GM21367 (cell line): ENCODE data around the gene SLC6A17.

Experiments
- ATAC-seq: cut with Tn5 transposase; IDR thresholded peaks from one replicate; pipeline ENCODE4 v1.9.1; 2021; ENCODE audit not compliant: unreplicated experiment

The SLC6A17 gene

GRCh38 chr1:110237386-110238152 lies 87.3 kb downstream of the SLC6A17 start:
- ATAC-seq, result no peak

GRCh38 chr1:110239441-110240430 lies 89.4 kb downstream of the SLC6A17 start:
- no peak for ATAC-seq

GRCh38 chr1:110240476-110241210 lies 90.3 kb downstream of the SLC6A17 start:
- ATAC-seq, result no peak

GRCh38 chr1:110241516-110241915 lies 91.2 kb downstream of the SLC6A17 start:
- ATAC-seq, result no peak

- no peak for ATAC-seq
Measured at GRCh38 chr1:110242062-110242461, 91.8 kb downstream of the SLC6A17 start.

- no peak for ATAC-seq
Measured at GRCh38 chr1:110242731-110243130, 92.4 kb downstream of the SLC6A17 start.

GRCh38 chr1:110243146-110243545 lies 92.9 kb downstream of the SLC6A17 start:
- ATAC-seq, result no peak

- no peak for ATAC-seq
Measured at GRCh38 chr1:110243574-110243973, 93.3 kb downstream of the SLC6A17 start.

GRCh38 chr1:110245876-110246620 lies 95.8 kb downstream of the SLC6A17 start:
- no peak for ATAC-seq

- ATAC-seq, result no peak
Measured at GRCh38 chr1:110248746-110249145, 98.5 kb downstream of the SLC6A17 start.

GRCh38 chr1:110249256-110249655 lies 99.0 kb downstream of the SLC6A17 start:
- no peak for ATAC-seq

- ATAC-seq, result no peak
Measured at GRCh38 chr1:110250008-110250407, 99.7 kb downstream of the SLC6A17 start.

- no peak for ATAC-seq
Measured at GRCh38 chr1:110250749-110251148, 100.5 kb downstream of the SLC6A17 start.
